NOMO-1 (cell line): Measurements from ENCODE around the gene LIPT2.
A peak's percentile ranks its signal among the peaks of the same experiment; 100 is the strongest.

Experiments
- DNase-seq, 2 experiments: peaks; one replicate each; lab custom pipeline; 2025; ENCODE audit not compliant: unreplicated experiment in 2 of 2; lab: John Stamatoyannopoulos, UW

Gene LIPT2

GRCh38 chr11:74466916-74467885, 26.3 kb downstream of the LIPT2 start, which contains the start of gene KCNE3:
KCNE3 (minus strand) TSS chr11:74467549; CDS start chr11:74457563, 9,986 bp downstream.
- DNase-seq = peak; percentile 26 to 32

GRCh38 chr11:74465291-74465708, 28.2 kb downstream of the LIPT2 start:
- DNase-seq = no peak

GRCh38 chr11:74464746-74465145, 28.8 kb downstream of the LIPT2 start:
- no peak for DNase-seq

- no peak for DNase-seq
Observed at GRCh38 chr11:74463216-74463615, 30.3 kb downstream of the LIPT2 start.

GRCh38 chr11:74462631-74463030, 30.9 kb downstream of the LIPT2 start:
- peak; percentile 49 to 50 for DNase-seq

GRCh38 chr11:74462009-74462408, 31.5 kb downstream of the LIPT2 start:
- DNase-seq = peak; percentile 91 to 95

- DNase-seq = peak; percentile 83 to 88
Observed at GRCh38 chr11:74460481-74461154, 32.9 kb downstream of the LIPT2 start.

GRCh38 chr11:74460065-74460464, 33.5 kb downstream of the LIPT2 start:
- no peak for DNase-seq

- no peak for DNase-seq
Observed at GRCh38 chr11:74459584-74459983, 33.9 kb downstream of the LIPT2 start.

- DNase-seq = no peak
Observed at GRCh38 chr11:74457356-74457755, 36.2 kb downstream of the LIPT2 start.

- DNase-seq = peak; percentile 31 to 37
Observed at GRCh38 chr11:74453373-74453975, 40.0 kb downstream of the LIPT2 start.

GRCh38 chr11:74452366-74452765, 41.2 kb downstream of the LIPT2 start:
- no peak for DNase-seq

- DNase-seq = no peak
Observed at GRCh38 chr11:74450318-74450717, 43.2 kb downstream of the LIPT2 start.

GRCh38 chr11:74449369-74449931, 44.1 kb downstream of the LIPT2 start:
- DNase-seq = peak; percentile 83 to 88

GRCh38 chr11:74447720-74448119, 45.8 kb downstream of the LIPT2 start:
- no peak for DNase-seq

- no peak for DNase-seq
Observed at GRCh38 chr11:74446532-74446938, 47.0 kb downstream of the LIPT2 start.

GRCh38 chr11:74444173-74444826, 49.2 kb downstream of the LIPT2 start:
- no peak for DNase-seq

GRCh38 chr11:74443071-74443864, 50.3 kb downstream of the LIPT2 start:
- no peak for DNase-seq

- no peak for DNase-seq
Observed at GRCh38 chr11:74442636-74443035, 50.9 kb downstream of the LIPT2 start.
